Measurements from ENCODE around the gene PNKD. TPM values are rescaled to one million over a fixed set of nuclear protein-coding genes. Genes with fewer than 3 reads are reported as not detected.

PNKD gene
- total and polyA plus RNA-seq, 2 of the 8 experiments (the other 6 are each of a cell fraction or from before 2014, with no cell fraction given) = 43.9 to 65.4 TPM

- TF ChIP-seq CHD7 (IDR thresholded peaks at IDR 0.05; ENCODE audit: insufficient replicate concordance, low read length) = no peak
- TF ChIP-seq YY1 (IDR thresholded peaks at IDR 0.05; ENCODE audit: low read depth, low read length) = no peak
- TF ChIP-seq, protein P1, sequence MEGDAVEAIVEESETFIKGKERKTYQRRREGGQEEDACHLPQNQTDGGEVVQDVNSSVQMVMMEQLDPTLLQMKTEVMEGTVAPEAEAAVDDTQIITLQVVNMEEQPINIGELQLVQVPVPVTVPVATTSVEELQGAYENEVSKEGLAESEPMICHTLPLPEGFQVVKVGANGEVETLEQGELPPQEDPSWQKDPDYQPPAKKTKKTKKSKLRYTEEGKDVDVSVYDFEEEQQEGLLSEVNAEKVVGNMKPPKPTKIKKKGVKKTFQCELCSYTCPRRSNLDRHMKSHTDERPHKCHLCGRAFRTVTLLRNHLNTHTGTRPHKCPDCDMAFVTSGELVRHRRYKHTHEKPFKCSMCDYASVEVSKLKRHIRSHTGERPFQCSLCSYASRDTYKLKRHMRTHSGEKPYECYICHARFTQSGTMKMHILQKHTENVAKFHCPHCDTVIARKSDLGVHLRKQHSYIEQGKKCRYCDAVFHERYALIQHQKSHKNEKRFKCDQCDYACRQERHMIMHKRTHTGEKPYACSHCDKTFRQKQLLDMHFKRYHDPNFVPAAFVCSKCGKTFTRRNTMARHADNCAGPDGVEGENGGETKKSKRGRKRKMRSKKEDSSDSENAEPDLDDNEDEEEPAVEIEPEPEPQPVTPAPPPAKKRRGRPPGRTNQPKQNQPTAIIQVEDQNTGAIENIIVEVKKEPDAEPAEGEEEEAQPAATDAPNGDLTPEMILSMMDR (IDR thresholded peaks at IDR 0.05; ENCODE audit: control extremely low read depth in 1 of 3, insufficient read depth in 1 of 3, low read depth in 1 of 3, low read length in 3 of 3) = no peak
- no peak for TF ChIP-seq SIX5 (IDR thresholded peaks at IDR 0.05; ENCODE audit: low read depth, low read length)
- TF ChIP-seq BRCA1 (IDR thresholded peaks at IDR 0.05; ENCODE audit: low read depth, low read length) = no peak
- no peak for TF ChIP-seq SP1 (IDR thresholded peaks at IDR 0.05; ENCODE audit: low read depth, low read length)
- TF ChIP-seq GABPA (IDR thresholded peaks at IDR 0.05; ENCODE audit: borderline replicate concordance, insufficient read depth, low read length) = no peak
These were observed 25.9 kb downstream of the PNKD start (continued) for GRCh38 chr2:218296200-218296599.
